Spinal cord (tissue), 10 donors: Measurements from ENCODE around the gene TRAPPC6A. TPM values are rescaled to one million over a fixed set of nuclear protein-coding genes. Genes with fewer than 3 reads are reported as not detected.

ENCODE experiments used
- DNase-seq, 6 donors: peaks; one replicate each; pipeline versions ENCODE4 v3.0.0 to v3.0.0-alpha.2; 2013 to 2015; ENCODE audit warnings: low spot score in 6 of 6, low read depth in 4 of 6
- H3K27ac ChIP-seq: one replicate; pipeline ENCODE4 v1.5.1; 2013; ENCODE audit warnings: low read depth, low read length, control low read depth
- H3K27me3 ChIP-seq: one replicate; pipeline ENCODE4 v1.6.1; 2013; ENCODE audit warnings: low read length; ENCODE audit not compliant: control insufficient read depth, insufficient read depth
- H3K36me3 ChIP-seq: one replicate; pipeline ENCODE4 v1.6.1; 2013; ENCODE audit warnings: low read length; ENCODE audit not compliant: control insufficient read depth, insufficient read depth
- H3K4me1 ChIP-seq: one replicate; pipeline ENCODE4 v1.6.1; 2013; ENCODE audit warnings: low read length; ENCODE audit not compliant: control insufficient read depth, insufficient read depth
- H3K4me3 ChIP-seq: one replicate; pipeline ENCODE4 v1.5.1; 2013; ENCODE audit warnings: low read depth, low read length, control low read depth
- H3K9me3 ChIP-seq: one replicate; pipeline ENCODE4 v1.6.1; 2013; ENCODE audit warnings: low read length; ENCODE audit not compliant: control insufficient read depth, insufficient read depth
- WGBS: methylation state at CpG from one replicate; pipeline ENCODE4 v1.1.5; 2013; ENCODE audit warnings: missing lambda C conversion rate; ENCODE audit not compliant: insufficient coverage; 5-methylcytosine and 5-hydroxymethylcytosine counted together
- polyA plus RNA-seq, 2 donors: library from polyadenylated mRNA; unstranded; fragments of 120-200 nt; gene quantifications; one replicate each; pipeline ENCODE4 v1.2.1, GENCODE V29; 2013; ENCODE audit not compliant: insufficient read length in 2 of 2
- total RNA-seq, 2 donors: library from RNA; depleted of rRNA in 1 of 2; stranded (reverse); fragments of 120-200 nt in 1 of 2; fragments of >200 nt in 1 of 2; gene quantifications; one replicate each; pipeline versions ENCODE4 v1.2.3 to v1.2.4, GENCODE V29; 2013 to 2014
- donor health status: healthy.

TRAPPC6A gene
- total and polyA plus RNA-seq, 4 donors, result 7.0 to 26.2 (median 22.5) TPM

DNA sequence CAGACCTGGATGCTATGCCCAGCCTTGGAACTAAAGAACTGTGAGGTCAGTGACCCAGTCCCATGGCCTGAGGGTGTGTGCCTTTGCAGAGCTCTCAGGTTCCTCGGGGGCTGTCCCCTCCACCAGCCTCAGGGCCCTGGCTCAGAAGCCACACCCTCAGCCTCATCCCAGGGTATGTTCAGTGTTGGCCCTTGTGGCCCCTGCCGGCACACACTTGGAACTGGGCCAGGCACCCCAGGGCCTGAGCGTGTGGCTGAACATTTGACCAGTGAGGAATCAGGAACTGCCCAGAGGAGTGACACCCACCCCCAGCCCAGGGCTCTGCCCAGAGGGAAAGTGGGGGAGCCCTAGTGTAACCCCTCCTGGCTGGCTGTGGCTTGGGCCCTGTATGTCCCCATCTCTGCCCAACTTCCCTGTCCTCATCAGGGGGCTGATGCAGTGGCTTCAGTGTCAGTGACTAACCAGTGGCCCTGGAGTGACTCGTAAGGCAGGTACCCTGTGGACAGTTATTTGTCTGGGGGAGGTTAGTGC, 27.2 kb downstream of the TRAPPC6A start:
- Histone ChIP-seq H3K27me3 (peaks cover 34% of the 10 kb centered on the region), H3K4me3 (no peak overlapping the region), H3K36me3 (peaks cover 39% of the 10 kb centered on the region), H3K27ac (no peak overlapping the region), H3K4me1 (peaks cover 42% of the 10 kb centered on the region), H3K9me3 (no peaks in the 10 kb centered on the region)
- no peak for DNase-seq
- 55% methylated on average over 4 of the region's 4 CpGs for WGBS

DNA sequence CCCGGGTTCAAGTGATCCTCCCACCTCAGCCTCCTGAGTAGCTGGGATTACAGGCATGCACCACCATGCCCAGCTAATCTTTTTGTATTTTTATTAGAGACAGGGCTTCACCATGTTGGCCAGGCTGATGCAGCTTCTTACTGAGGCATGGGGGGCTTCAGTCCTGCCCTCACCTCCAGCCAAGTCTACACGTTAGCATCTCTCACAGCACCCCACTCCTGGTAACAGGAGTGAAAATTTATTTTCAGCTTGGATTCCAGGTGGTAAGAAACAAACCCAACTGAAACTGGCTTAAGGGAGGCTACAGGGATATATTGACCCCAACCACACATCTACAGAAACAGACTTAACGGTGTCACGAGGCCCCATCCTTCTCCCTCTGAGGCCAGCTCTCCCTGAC, 27.9 kb downstream of the TRAPPC6A start:
- Histone ChIP-seq H3K27me3 (peaks cover 31% of the 10 kb centered on the region), H3K9me3 (no peaks in the 10 kb centered on the region), H3K4me3 (no peak overlapping the region), H3K36me3 (peaks cover 45% of the 10 kb centered on the region), H3K4me1 (peaks cover 42% of the 10 kb centered on the region), H3K27ac (no peak overlapping the region)
- no peak for DNase-seq
- 90% methylated on average over 3 of the region's 4 CpGs for WGBS

- Histone ChIP-seq H3K36me3 (peaks cover 55% of the 10 kb centered on the region), H3K4me3 (no peak overlapping the region), H3K9me3 (no peaks in the 10 kb centered on the region), H3K27me3 (peaks cover 28% of the 10 kb centered on the region), H3K27ac (no peak overlapping the region), H3K4me1 (peaks cover 36% of the 10 kb centered on the region)
- no peak for DNase-seq
- 88% methylated on average over 6 of the region's 9 CpGs for WGBS
These were observed 28.9 kb downstream of the TRAPPC6A start for GRCh38 chr19:45149129-45149528.

- no peak for DNase-seq
- Histone ChIP-seq H3K27me3 (peaks cover 24% of the 10 kb centered on the region), H3K4me1 (peaks cover 26% of the 10 kb centered on the region), H3K36me3 (peaks cover 66% of the 10 kb centered on the region), H3K27ac (no peak overlapping the region), H3K4me3 (no peak overlapping the region), H3K9me3 (no peaks in the 10 kb centered on the region)
- 87% methylated on average over 13 of the region's 18 CpGs for WGBS
These were observed 30.0 kb downstream of the TRAPPC6A start for GRCh38 chr19:45147835-45148676.

DNA sequence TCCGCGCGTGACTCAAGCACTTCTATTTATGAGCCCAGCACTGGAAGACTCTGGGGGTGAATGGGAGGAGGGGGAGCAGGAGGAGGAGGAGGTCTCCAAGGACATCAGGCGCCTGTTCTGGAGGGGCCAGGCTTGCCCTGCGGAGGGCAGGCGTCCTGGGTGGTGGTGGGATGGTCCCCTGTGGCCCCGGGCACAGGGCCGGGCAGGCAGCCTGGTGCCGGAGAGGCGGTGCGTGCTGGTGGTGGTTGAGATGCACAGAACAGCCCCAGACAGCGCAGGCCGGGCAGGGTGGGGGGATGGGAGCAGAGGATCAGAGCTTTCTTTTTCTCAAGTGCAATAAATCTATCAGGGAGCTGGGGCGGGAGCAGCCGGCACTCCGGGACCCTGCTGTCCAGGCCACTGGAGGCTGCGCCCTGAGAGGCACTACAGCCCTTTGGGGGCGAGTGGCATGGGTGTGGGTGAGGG, 31.3 kb downstream of the TRAPPC6A start:
- Histone ChIP-seq H3K9me3 (no peaks in the 10 kb centered on the region), H3K27ac (no peak overlapping the region), H3K4me3 (no peak overlapping the region), H3K36me3 (peaks cover 79% of the 10 kb centered on the region), H3K27me3 (peaks cover 14% of the 10 kb centered on the region), H3K4me1 (peaks cover 13% of the 10 kb centered on the region)
- WGBS, result 59% methylated on average over 13 of the region's 18 CpGs
- no peak for DNase-seq

- Histone ChIP-seq H3K4me1 (peaks cover 8% of the 10 kb centered on the region), H3K4me3 (no peak overlapping the region), H3K27me3 (peaks cover 8% of the 10 kb centered on the region), H3K36me3 (peaks cover 82% of the 10 kb centered on the region), H3K9me3 (no peaks in the 10 kb centered on the region), H3K27ac (no peak overlapping the region)
- 71% methylated on average over 13 of the region's 13 CpGs for WGBS
- no peak for DNase-seq
These were observed 31.8 kb downstream of the TRAPPC6A start for GRCh38 chr19:45146251-45146650.

DNA sequence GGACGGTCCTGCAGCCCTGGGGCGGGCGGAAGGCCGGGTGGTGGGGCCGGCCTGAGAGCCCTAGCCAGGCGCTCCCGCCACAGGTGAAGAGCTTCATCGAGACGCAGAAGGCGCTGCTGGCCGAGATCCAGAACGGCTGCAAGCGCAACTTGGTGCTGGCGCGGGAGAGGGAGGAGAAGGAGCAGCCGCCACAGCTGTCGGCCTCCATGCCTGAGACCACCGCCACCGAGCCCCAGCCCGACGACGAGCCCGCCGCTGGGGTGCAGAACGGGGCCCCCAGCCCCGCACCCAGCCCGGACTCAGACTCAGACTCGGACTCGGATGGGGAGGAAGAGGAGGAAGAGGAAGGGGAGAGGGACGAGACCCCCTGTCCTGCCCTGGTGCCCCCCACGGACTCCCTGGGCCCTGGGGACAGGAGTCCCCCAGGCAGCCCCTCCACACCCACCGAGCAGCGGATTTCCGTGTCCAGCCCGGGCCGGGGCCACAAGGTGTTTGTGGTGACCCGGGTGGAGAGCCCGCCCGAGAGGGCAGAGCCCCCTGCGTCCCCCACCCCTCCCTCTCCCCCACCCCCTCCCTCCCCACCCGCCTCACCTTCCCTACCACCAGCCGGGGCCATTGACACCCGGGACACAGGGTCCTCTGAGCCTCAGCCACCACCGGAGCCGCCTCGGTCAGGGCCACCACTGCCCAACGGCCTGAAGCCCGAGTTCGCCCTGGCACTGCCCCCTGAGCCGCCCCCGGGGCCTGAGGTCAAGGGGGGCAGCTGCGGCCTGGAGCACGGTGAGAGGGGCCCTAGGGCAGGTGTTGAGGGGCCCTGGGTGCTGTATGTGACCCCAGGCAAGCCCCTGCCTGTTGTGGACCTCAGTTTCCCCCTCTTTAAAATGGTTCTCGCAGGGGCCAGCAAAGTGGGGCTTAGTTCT, 32.5 kb downstream of the TRAPPC6A start:
- no peak overlapping the region for H3K27ac ChIP-seq
- peaks cover 1% of the 10 kb centered on the region for H3K27me3 ChIP-seq
- H3K4me1 ChIP-seq, result peaks cover 7% of the 10 kb centered on the region
- 93% methylated on average over 37 of the region's 54 CpGs for WGBS
- no peak for DNase-seq
- peaks cover 85% of the 10 kb centered on the region for H3K36me3 ChIP-seq
- no peaks in the 10 kb centered on the region for H3K9me3 ChIP-seq
- no peak overlapping the region for H3K4me3 ChIP-seq

DNA sequence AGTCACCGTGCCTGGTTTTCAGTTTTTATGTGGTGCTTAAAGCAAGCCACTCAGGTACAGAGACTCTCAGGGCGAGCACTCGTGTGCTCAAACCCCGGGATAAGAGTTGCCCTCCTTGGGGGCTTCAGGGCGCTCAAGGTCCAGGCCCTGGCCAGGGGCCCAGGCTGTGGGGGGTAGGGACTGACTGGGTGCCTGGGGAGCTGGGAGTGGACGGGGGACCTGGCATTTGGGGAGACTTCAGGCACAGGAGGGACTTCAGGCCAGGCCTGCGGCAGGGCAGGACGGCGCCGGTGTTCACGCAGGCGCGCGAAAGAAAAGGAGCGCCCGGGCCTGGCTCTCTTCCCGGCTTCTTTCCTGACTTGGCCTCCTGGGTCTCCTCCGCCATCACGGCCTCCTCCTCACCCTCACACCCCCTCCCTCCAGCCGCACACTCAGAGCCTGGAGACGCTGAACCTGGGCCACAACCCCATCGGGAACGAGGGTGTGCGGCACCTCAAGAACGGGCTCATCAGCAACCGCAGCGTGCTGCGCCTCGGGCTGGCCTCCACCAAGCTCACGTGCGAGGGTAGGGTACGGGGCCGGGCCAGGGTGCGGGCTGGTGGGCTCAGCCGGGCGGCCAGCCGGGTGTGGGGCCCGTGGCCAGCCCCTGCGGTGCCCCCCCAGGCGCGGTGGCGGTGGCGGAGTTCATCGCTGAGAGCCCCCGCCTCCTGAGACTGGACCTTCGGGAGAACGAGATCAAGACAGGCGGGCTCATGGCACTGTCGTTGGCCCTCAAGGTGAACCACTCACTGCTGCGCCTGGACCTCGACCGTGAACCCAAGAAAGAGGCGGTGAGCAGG, 33.4 kb downstream of the TRAPPC6A start:
- no peak for DNase-seq
- no peak overlapping the region for H3K27ac ChIP-seq
- peaks cover 7% of the 10 kb centered on the region for H3K4me1 ChIP-seq
- 97% methylated on average over 53 of the region's 53 CpGs for WGBS
- H3K9me3 ChIP-seq, result no peaks in the 10 kb centered on the region
- H3K36me3 ChIP-seq, result peaks cover 91% of the 10 kb centered on the region
- H3K4me3 ChIP-seq, result no peak overlapping the region
- no peaks in the 10 kb centered on the region for H3K27me3 ChIP-seq

GRCh38 chr19:45142726-45143110, 35.3 kb downstream of the TRAPPC6A start:
- H3K9me3 ChIP-seq, result no peaks in the 10 kb centered on the region
- H3K4me1 ChIP-seq, result peaks cover 16% of the 10 kb centered on the region
- H3K27ac ChIP-seq, result no peak overlapping the region
- H3K27me3 ChIP-seq, result no peaks in the 10 kb centered on the region
- DNase-seq, result no peak
- 79% methylated on average over 9 of the region's 9 CpGs for WGBS
- peaks cover 90% of the 10 kb centered on the region for H3K36me3 ChIP-seq
- H3K4me3 ChIP-seq, result no peak overlapping the region
